Measurements from ENCODE around the gene ARHGEF2. TPM values are rescaled to one million over a fixed set of nuclear protein-coding genes. Genes with fewer than 3 reads are reported as not detected.

ARHGEF2 gene
- total and polyA plus RNA-seq, 9 of the 15 experiments (the other 6 are each of a cell fraction or from before 2014, with no cell fraction given), result 7.1 to 162 (median 62.2) TPM

DNA sequence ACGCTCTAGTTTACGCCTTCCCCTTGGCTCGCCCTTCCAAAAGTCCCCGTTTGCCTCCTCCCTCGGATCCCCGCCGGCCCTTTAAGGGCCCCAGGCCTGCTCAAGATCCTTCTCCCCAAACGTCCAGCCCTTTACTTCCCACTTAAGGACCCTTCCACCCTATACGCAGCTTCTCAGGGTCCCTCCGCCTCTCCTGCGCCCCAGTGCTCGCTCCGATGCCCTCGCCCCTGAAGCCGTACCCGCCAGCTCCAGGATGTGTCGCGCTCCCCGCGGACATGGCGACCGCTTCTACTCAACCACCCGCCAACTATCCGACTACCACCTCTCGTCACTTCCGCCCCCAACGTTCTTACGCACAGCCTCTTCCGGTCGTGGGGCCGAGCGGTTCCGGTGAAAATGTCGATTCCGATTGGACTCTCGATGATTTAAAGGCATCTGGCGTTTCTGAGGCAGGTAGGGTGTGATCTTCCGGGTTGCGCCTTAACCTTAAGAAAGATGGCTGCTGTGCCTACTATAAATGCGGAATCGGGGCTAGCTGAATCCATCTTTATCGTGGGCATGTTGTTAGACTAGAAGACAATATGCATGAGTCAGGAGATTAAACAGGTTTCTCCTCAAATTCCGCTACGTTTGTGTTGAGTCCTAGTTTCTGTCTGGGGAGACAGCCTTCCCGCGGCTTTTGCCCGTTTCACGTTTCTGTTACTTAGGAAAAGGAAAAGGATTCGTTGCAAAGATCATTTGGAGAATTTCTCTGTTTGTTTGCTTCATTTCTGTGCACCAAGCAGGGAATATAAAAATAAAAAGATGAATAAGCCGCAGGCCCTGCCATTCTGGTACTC, 44.0 kb downstream of the ARHGEF2 start, which contains the start of gene KHDC4 (continued):
- TF ChIP-seq, protein P1, sequence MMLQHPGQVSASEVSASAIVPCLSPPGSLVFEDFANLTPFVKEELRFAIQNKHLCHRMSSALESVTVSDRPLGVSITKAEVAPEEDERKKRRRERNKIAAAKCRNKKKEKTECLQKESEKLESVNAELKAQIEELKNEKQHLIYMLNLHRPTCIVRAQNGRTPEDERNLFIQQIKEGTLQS (IDR thresholded peaks at IDR 0.05), result no peak
- TF ChIP-seq, protein P1 (CRISPR knock-in tag; conservative IDR thresholded peaks at IDR 0.05), result 0 out of 2 replicates have a peak, but pooled peaks have one; percentile 39
- TF ChIP-seq MCM5 (IDR thresholded peaks at IDR 0.05; ENCODE audit: low read depth) (no peak), TRIM24 (IDR thresholded peaks at IDR 0.05) (no peak; a peak in 1 of 4 replicates), ID3 (CRISPR knock-in tag; IDR thresholded peaks at IDR 0.05) (no peak), ID3 (tag; IDR thresholded peaks at IDR 0.05) (peak; percentile 36), HEY1 (CRISPR knock-in tag; IDR thresholded peaks at IDR 0.05; ENCODE audit: borderline replicate concordance) (no peak), ZNF668 (CRISPR knock-in tag; IDR thresholded peaks at IDR 0.05) (no peak), MYNN (IDR thresholded peaks at IDR 0.05) (no peak), MYNN (CRISPR knock-in tag; IDR thresholded peaks at IDR 0.05) (no peak), ZNF282 (CRISPR knock-in tag; IDR thresholded peaks at IDR 0.05) (no peak), RFX5 (IDR thresholded peaks at IDR 0.05; ENCODE audit: low read depth, low read length) (no peak), SMARCB1 (IDR thresholded peaks at IDR 0.05; ENCODE audit: insufficient read length, low read depth) (no peak), SRSF3 (IDR thresholded peaks at IDR 0.05; ENCODE audit: insufficient read depth, low read length) (0 out of 2 replicates have a peak, but pooled peaks have one; percentile 79), TFAP4 (CRISPR knock-in tag; IDR thresholded peaks at IDR 0.05; ENCODE audit: borderline replicate concordance) (peak; percentile 86), RBFOX2 (IDR thresholded peaks at IDR 0.05; ENCODE audit: low read depth, low read length) (peak; percentile 98), MYC (IDR thresholded peaks at IDR 0.05; ENCODE audit: low read depth, low read length) (peak; percentile 88), MYC (CRISPR knock-in tag; IDR thresholded peaks at IDR 0.05; ENCODE audit: borderline replicate concordance, low read depth) (peak; percentile 81; the same call in 1 of the 2 replicates), SIN3A (IDR thresholded peaks at IDR 0.05; ENCODE audit: borderline replicate concordance in 2 of 2, control insufficient read depth in 1 of 2, low read depth in 2 of 2, low read length in 2 of 2) (peak; percentile 58 to 82; a peak in 2 of 4 replicates), ZNF384 (IDR thresholded peaks at IDR 0.05; ENCODE audit: low read depth, low read length) (no peak), SREBF1 (IDR thresholded peaks at IDR 0.05; ENCODE audit: borderline replicate concordance, low read depth, low read length) (peak; percentile 22; the same call in 1 of the 2 replicates), EP300 (IDR thresholded peaks at IDR 0.05; ENCODE audit: low read length) (peak; percentile 46; the same call in 1 of the 2 replicates), SPI1 (IDR thresholded peaks at IDR 0.05; ENCODE audit: borderline replicate concordance, low read depth, low read length) (peak; percentile 78), KLF10 (CRISPR knock-in tag; IDR thresholded peaks at IDR 0.05) (no peak), TAF7 (tag; IDR thresholded peaks at IDR 0.05) (peak; percentile 92)
- TF ChIP-seq, protein P2, sequence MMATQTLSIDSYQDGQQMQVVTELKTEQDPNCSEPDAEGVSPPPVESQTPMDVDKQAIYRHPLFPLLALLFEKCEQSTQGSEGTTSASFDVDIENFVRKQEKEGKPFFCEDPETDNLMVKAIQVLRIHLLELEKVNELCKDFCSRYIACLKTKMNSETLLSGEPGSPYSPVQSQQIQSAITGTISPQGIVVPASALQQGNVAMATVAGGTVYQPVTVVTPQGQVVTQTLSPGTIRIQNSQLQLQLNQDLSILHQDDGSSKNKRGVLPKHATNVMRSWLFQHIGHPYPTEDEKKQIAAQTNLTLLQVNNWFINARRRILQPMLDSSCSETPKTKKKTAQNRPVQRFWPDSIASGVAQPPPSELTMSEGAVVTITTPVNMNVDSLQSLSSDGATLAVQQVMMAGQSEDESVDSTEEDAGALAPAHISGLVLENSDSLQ (IDR thresholded peaks at IDR 0.05), result peak; percentile 99

All from K562 (cell line).